ENCODE data around the gene MEGF11. TPM values are rescaled to one million over a fixed set of nuclear protein-coding genes. Genes with fewer than 3 reads are reported as not detected.

MEGF11 gene
- total RNA-seq, 4 donors from 2014 or later = not detected

- Histone ChIP-seq H3K4me3 (no peak overlapping the region), H3K36me3 (no peaks in the 10 kb centered on the region), H3K4me1 (no peaks in the 10 kb centered on the region), H3K27me3 (no peaks in the 10 kb centered on the region), H3K27ac (no peak overlapping the region), H3K9me3 (no peaks in the 10 kb centered on the region)
- DNase-seq = no peak
- TF ChIP-seq CTCF (IDR thresholded peaks at IDR 0.05) (no peak), POLR2A (IDR thresholded peaks at IDR 0.05) (no peak)
Measured at GRCh38 chr15:65922621-65923020, 330.9 kb downstream of the MEGF11 start.

GRCh38 chr15:65921780-65922179 is 331.8 kb downstream of the MEGF11 start:
- DNase-seq = no peak
- no peaks in the 10 kb centered on the region for H3K9me3 ChIP-seq
- H3K27me3 ChIP-seq = no peaks in the 10 kb centered on the region
- no peak overlapping the region for H3K4me3 ChIP-seq
- no peaks in the 10 kb centered on the region for H3K4me1 ChIP-seq
- TF ChIP-seq POLR2A (IDR thresholded peaks at IDR 0.05) (no peak), CTCF (IDR thresholded peaks at IDR 0.05) (no peak)
- no peaks in the 10 kb centered on the region for H3K36me3 ChIP-seq
- H3K27ac ChIP-seq = no peak overlapping the region

- no peak for DNase-seq
- Histone ChIP-seq H3K27me3 (no peaks in the 10 kb centered on the region), H3K27ac (no peak overlapping the region), H3K9me3 (no peaks in the 10 kb centered on the region), H3K4me1 (no peaks in the 10 kb centered on the region), H3K36me3 (no peaks in the 10 kb centered on the region), H3K4me3 (no peak overlapping the region)
- no peak for TF ChIP-seq CTCF (IDR thresholded peaks at IDR 0.05)
- no peak for TF ChIP-seq POLR2A (IDR thresholded peaks at IDR 0.05)
Measured at GRCh38 chr15:65920825-65921309, 332.7 kb downstream of the MEGF11 start.

GRCh38 chr15:65920121-65920520 is 333.4 kb downstream of the MEGF11 start:
- H3K9me3 ChIP-seq = no peaks in the 10 kb centered on the region
- no peak overlapping the region for H3K4me3 ChIP-seq
- H3K27ac ChIP-seq = no peak overlapping the region
- H3K4me1 ChIP-seq = no peaks in the 10 kb centered on the region
- no peaks in the 10 kb centered on the region for H3K36me3 ChIP-seq
- H3K27me3 ChIP-seq = no peaks in the 10 kb centered on the region
- no peak for TF ChIP-seq CTCF (IDR thresholded peaks at IDR 0.05)
- no peak for TF ChIP-seq POLR2A (IDR thresholded peaks at IDR 0.05)
- DNase-seq = no peak

- TF ChIP-seq CTCF (IDR thresholded peaks at IDR 0.05) (no peak), POLR2A (IDR thresholded peaks at IDR 0.05) (no peak)
- Histone ChIP-seq H3K9me3 (no peaks in the 10 kb centered on the region), H3K4me1 (no peaks in the 10 kb centered on the region), H3K27me3 (no peaks in the 10 kb centered on the region), H3K4me3 (no peak overlapping the region), H3K36me3 (no peaks in the 10 kb centered on the region), H3K27ac (no peak overlapping the region)
- no peak for DNase-seq
Measured at GRCh38 chr15:65919353-65919752, 334.2 kb downstream of the MEGF11 start.

GRCh38 chr15:65918945-65919344 is 334.6 kb downstream of the MEGF11 start:
- no peak for DNase-seq
- no peak for TF ChIP-seq POLR2A (IDR thresholded peaks at IDR 0.05)
- no peak for TF ChIP-seq CTCF (IDR thresholded peaks at IDR 0.05)
- H3K4me1 ChIP-seq = no peaks in the 10 kb centered on the region

More at GRCh38 chr15:65918945-65919344, 334.6 kb downstream of the MEGF11 start:
- Histone ChIP-seq H3K36me3 (no peaks in the 10 kb centered on the region), H3K4me3 (no peak overlapping the region), H3K27ac (no peak overlapping the region), H3K9me3 (no peaks in the 10 kb centered on the region), H3K27me3 (no peaks in the 10 kb centered on the region)

All from Peyer's patch (tissue), 4 donors.